H1 (cell line): ENCODE measurements around the gene DNAJC16. TPM values are rescaled to one million over a fixed set of nuclear protein-coding genes. Genes with fewer than 3 reads are reported as not detected.

ENCODE experiments used
- BACH1 ChIP-seq: IDR thresholded peaks from 2 replicates; pipeline ENCODE4 v1.6.1; 2012; ENCODE audit warnings: low read length, improper control_type of control experiment
- CHD7 ChIP-seq: fragments of 300-600 bp; sonication (generic); IDR thresholded peaks from 2 replicates; pipeline ENCODE4 v1.7.1; 2012; ENCODE audit warnings: low read length, moderate library complexity, mild to moderate bottlenecking, inconsistent platforms; ENCODE audit not compliant: insufficient replicate concordance
- CREB1 ChIP-seq: IDR thresholded peaks from 2 replicates; pipeline ENCODE4 v1.6.1; 2012; ENCODE audit warnings: inconsistent platforms
- CTCF ChIP-seq, 3 experiments: IDR thresholded peaks; 1 replicate in 2 of 3; 2 replicates in 1 of 3; pipeline versions ENCODE4 v1.5.1 to v1.6.1; 2011; ENCODE audit warnings: low read length in 3 of 3, mild to moderate bottlenecking in 3 of 3, inconsistent platforms in 2 of 3, low read depth in 1 of 3, moderate library complexity in 1 of 3; ENCODE audit not compliant: insufficient read depth in 1 of 3; ENCODE audit errors: control extremely low read depth in 1 of 3
- SRF ChIP-seq: IDR thresholded peaks from 2 replicates; pipeline ENCODE4 v1.6.1; 2011; ENCODE audit warnings: mild to moderate bottlenecking, low read depth, low read length, moderate library complexity
- polyA plus RNA-seq, 7 experiments: library from polyadenylated mRNA; depleted of rRNA in 3 of 7; stranded (reverse) in 5 of 7; unstranded in 2 of 7; fragments of >200 nt in 5 of 7; fragments of 200-250 nt in 2 of 7; gene quantifications; 1 replicate in 5 of 7; 2 replicates in 1 of 7; 4 replicates in 1 of 7; pipeline versions ENCODE4 v1.2.1 to v1.2.3, GENCODE V29; 2011 to 2013; ENCODE audit warnings: missing spikeins in 2 of 7, mixed read lengths in 2 of 7
- total RNA-seq: library from RNA; stranded (reverse); fragmentation: NEBNext Ultra II Directional; extraction: Animal tissue kit (Norgen Biotek cat#: 25700); gene quantifications from 2 replicates; pipeline ENCODE4 v1.2.1, GENCODE V29; 2021

The DNAJC16 gene
- total and polyA plus RNA-seq, 2 of the 8 experiments (the other 6 are each of a cell fraction or from before 2014, with no cell fraction given) = 7.9 to 23.3 TPM

- TF ChIP-seq CHD7 (no peak), BACH1 (no peak), CREB1 (no peak), CTCF (IDR thresholded peaks at IDR 0.05; ENCODE audit: control extremely low read depth in 1 of 3, insufficient read depth in 1 of 3, low read depth in 1 of 3, low read length in 3 of 3) (no peak), SRF (no peak)
Measured at GRCh38 chr1:15525050-15526020, 1.3 kb upstream of the DNAJC16 start (continued).
